ENCODE data around the gene FBLN7.

Gene FBLN7

DNA sequence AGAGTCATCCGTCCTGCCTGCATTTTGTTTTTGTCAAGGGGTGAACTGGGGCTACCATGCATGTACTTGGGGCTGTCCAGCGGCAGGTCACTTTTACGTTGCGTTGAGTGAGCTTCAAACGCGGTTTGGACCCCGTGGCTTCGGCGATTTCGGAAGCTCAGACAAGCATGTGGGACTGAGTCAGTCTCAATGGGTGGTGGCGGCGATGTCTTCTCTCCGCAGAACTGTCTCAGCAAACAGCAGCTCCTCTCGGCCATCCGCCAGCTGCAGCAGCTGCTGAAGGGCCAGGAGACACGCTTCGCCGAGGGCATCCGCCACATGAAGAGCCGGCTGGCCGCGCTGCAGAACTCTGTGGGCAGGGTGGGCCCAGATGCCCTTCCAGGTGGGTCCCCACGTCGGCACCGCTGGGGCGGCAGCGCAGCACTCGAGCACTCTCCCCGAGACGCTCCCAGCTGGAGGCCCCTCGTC lies 21.3 kb downstream of the FBLN7 start:
- DNase-seq: no peak

DNA sequence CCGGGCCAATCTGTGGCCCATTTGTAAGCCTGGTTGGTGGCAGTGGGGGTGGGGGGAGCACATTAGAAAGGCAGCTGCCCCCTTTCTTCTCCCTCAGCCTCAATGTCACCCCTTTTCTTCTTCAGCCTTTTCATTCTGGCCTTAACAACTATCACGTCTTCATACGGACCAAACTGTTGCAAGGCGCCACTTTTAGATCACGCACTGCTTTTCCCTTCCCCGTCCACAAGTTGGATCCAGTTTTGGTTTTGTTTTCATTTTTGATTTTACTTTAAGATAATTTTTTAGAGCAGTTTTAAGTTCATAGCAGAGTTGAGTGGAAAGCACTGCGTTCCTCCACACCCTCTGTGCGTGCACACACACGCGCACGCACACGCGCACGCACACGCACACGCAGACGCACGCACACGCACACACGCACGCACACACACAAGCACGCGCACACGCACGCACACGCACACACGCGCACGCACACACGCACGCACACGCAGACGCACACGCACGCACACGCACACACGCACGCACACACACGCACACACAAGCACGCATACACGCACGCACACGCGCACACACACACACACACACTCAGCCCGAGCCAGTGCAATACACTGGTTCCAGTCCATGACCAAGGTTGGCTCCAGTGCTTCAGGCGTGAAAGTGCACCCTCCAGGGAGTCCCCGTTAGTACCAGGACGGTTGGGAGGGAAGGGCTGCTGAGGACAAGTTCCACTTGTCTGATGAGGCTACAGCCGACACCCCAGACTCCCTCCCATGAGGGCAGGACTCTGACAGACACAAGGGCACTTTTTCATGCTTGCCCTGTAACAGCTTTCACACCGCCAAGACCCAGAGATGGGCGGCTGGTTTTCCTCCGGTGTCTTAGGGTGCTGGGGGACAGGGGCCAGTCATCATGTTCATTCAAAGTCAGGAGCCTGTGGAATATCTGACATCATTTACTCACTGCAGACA lies 22.4 kb downstream of the FBLN7 start:
- no peak for DNase-seq

- no peak for DNase-seq
Measured at GRCh38 chr2:112161431-112162145, 23.4 kb downstream of the FBLN7 start.

- no peak for DNase-seq
Measured at GRCh38 chr2:112162341-112162740, 24.2 kb downstream of the FBLN7 start.

DNA sequence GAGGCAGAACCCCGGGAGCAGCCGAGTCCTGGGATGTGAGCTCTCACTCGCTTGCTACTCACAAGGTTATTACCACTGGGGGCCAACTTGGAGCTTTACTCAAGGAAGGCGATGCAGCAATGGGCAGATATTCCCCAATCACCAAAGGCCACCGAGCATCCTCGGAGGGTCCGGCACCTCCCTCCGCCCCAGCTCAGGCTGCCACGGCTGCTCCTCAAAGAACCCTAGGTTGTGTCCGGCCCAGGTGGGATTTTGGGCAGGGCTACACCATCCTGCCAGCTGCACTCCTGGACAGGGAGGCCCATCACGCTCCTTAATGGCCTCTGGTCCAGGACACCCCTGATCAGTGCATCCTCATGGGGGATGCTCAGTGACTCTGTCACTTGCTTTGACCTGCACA lies 24.8 kb downstream of the FBLN7 start:
- no peak for DNase-seq

- no peak for DNase-seq
Measured at GRCh38 chr2:112163541-112163981, 25.4 kb downstream of the FBLN7 start.

DNA sequence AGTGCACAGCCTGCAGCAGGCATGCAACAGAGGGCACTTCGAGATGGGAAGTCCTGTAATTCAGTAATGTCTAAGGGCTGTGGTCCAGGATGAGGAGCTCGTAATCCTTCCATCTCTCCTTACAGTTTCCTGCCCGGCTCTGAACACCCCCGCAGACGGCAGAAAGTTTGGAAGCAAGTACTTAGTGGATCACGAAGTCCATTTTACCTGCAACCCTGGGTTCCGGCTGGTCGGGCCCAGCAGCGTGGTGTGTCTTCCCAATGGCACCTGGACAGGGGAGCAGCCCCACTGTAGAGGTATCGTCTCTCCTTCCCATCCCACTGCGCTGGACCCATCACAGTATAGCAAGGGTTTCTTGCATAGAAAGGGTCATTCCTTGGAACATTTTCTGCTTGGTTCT lies 26.7 kb downstream of the FBLN7 start:
- no peak for DNase-seq

DNA sequence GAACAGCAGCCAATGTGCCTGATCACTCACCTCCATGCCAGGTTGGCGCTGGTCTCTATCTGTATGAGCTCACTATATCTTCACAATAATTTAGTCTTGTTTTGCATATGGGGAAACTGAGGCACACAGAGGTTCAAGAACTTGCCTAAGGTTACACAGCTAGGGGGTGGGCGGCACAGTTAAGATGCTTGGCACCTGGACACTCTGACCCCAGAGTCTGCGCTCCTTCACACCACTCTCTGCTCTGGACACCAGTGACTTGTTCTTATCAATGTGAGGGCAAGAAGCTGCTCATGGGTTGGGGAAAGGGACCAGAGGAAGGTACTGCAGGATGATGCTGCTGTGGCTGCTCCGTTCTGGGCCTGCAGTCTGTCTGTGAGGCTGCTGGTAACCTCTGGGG lies 27.1 kb downstream of the FBLN7 start:
- DNase-seq: no peak

DNA sequence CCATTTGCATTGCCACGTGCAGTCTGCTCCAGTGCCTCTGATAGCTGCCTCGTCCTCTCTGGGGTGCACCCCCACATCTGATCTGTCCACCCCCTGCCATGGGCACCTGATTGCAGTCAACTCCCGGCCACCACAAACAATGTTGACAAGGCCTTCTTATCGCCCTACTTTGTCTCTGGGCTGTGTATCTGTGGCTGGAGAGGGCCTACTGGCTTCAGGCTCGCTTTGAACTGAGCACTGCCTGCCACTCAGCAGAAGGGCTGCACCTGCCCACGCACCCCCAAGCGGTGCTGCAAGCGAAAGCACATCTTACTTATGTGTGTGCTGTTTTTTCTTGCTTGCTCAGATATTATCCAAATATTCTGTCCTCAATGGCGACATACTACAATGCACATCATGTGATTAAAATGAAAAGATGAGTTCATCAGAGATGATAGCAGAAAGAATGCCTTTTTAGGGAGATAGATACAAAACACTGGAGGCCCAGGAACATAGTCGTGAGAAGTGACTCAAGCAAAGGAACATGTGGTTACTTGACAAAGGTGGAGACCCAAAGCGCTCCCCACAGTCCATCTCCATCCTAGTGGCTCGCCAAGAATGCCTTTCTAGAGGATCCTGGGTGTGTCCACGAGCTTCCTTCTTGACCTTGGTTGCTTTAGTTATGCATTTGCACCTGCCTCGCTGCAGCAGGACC lies 28.8 kb downstream of the FBLN7 start:
- DNase-seq: no peak

GRCh38 chr2:112168422-112169124 lies 30.4 kb downstream of the FBLN7 start:
- no peak for DNase-seq

GRCh38 chr2:112170495-112170894 lies 32.3 kb downstream of the FBLN7 start:
- DNase-seq: no peak

DNA sequence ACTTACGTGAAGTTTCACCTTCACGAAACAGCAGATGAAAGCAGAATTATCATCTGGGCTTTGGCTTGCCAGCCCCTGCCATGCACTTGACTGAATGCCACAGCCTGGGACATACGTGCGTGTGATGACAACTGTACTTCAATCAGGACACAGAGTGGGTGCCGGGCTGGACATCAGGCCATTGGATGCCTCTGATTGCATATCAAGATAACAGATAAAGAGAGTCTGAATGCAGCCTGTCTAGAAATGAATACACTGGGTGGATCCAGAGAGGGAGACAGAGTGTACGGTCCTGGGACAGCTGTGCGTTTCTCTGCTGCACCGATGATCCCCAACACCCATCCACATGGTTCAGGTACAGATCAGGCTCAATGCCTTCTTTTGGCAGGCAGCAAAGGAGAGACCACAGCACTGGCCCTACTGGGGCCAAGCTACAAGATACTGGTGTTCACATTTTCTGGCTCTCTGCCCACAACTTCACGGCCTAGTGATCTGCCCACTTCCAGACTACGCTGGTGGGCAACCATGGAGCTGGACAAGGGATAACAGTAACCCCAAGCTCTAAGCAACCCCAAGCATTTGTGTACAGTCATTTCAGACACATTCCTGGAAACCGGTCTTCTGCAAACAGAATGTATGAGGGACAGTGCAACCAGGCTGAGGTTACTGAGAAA lies 35.6 kb downstream of the FBLN7 start:
- no peak for DNase-seq

DNA sequence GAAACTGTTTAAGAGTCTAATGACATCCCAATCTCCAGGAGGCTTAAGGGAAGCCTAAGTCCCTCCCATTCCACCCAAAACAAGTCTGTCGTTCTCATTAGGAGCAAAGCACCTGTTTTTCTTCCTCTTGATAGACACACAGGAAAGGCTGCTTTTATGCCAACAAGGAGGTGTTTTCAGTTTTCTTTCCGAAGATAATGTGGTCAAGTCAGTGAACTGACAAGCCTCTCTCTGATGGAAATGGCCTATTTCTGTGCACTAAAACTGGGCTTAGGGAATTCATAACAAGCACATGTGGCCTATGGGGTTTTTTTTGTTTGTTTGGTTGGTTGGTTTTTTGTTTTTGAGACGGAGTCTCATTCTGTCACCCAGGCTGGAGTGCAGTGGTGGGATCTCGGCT lies 36.2 kb downstream of the FBLN7 start:
- DNase-seq: no peak

DNA sequence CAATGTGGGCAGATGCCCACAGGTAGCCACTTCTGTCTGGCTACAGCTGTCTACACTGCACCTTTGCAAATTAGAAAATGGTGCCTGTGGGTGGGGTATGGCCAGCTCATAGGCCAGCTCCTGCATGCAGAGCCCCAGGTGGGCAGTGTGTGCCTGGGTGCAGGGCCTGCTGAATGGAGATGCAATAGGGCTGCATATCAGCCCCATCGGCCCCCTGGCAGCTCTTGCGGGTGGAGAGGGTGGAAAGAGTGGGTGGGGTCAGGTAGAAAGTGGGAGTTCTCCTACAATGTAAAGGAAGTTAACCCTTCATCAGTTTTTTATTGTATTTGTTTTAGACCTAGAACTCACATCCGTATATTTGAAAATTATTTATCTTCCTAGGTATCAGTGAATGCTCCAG lies 37.1 kb downstream of the FBLN7 start:
- DNase-seq: no peak

- no peak for DNase-seq
Measured at GRCh38 chr2:112175958-112176573, 37.9 kb downstream of the FBLN7 start.

- DNase-seq: peak; percentile 47
Measured at GRCh38 chr2:112181571-112182290, 43.5 kb downstream of the FBLN7 start.

DNA sequence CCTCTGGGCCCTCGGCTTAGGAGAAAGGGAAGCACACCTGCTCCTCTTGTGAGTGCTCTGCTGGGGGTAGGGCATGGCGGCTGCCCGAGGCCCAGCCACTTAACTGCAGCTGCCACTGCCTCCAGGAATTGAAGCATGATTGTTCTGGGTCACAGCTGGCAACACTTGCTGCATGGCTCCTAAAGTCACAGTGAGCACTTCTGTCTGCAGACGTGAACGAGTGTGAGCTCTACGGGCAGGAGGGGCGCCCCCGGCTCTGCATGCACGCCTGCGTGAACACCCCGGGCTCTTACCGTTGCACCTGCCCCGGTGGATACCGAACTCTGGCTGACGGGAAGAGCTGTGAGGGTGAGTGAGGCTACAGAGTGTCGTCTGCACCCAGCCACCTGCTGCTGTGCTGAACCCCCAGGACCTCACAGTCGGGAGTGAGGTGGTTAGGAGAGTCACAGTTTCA lies 44.4 kb downstream of the FBLN7 start:
- DNase-seq: peak; percentile 64

GRCh38 chr2:112183327-112184025 lies 45.3 kb downstream of the FBLN7 start:
- no peak for DNase-seq

DNA sequence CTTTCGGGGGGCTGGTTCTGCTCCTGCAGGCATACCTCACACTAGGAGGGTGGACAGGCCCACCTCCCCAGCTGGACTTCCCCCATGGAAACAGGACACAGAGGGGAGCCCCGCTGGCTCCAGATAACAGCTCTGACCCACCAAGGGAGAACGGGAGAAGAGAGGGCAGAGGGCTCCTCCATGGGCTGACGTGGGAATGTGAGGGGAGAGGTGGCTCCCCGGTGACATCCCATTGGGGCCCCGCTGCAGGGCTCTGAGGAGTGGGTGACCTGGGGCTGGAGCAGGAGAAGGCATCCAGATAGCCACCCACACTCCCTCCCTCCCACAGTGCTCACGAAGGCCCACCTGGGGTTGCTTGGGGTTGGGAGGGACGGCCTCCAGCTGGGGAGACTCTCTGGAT lies 45.9 kb downstream of the FBLN7 start:
- no peak for DNase-seq

GRCh38 chr2:112185131-112185530 lies 46.9 kb downstream of the FBLN7 start:
- no peak for DNase-seq
